GM23338 (cell line): ENCODE data around the gene FRA10AC1.

Source experiments
- CREB1 ChIP-seq: fragments of 250-450 bp; sonication (Bioruptor Pico); IDR thresholded peaks from 2 replicates; pipeline ENCODE4 v1.5.0; 2020; ENCODE audit warnings: low read depth, mild to moderate bottlenecking, moderate library complexity
- EZH2 ChIP-seq: fragments of 200-600 bp; sonication (generic); IDR thresholded peaks from one replicate; pipeline ENCODE4 v1.8.0; 2017; ENCODE audit warnings: antibody characterized with exemption, mild to moderate bottlenecking, low read depth; ENCODE audit not compliant: unreplicated experiment
- EZH2phosphoT487 ChIP-seq: fragments of 200-600 bp; sonication (generic); IDR thresholded peaks from one replicate; pipeline ENCODE4 v1.8.1; 2018; ENCODE audit warnings: antibody characterized with exemption; ENCODE audit not compliant: unreplicated experiment
- JUNB ChIP-seq: IDR thresholded peaks from one replicate; pipeline ENCODE4 v1.6.1; 2016; ENCODE audit warnings: antibody characterized with exemption; ENCODE audit not compliant: unreplicated experiment
- ZNF114 ChIP-seq: fragments of 250-450 bp; sonication (Bioruptor Pico); IDR thresholded peaks from 2 replicates; pipeline ENCODE4 v1.5.0; 2020; ENCODE audit warnings: mild to moderate bottlenecking, moderate library complexity
- ZNF331 ChIP-seq: fragments of 250-450 bp; sonication (Bioruptor Pico); IDR thresholded peaks from 2 replicates; pipeline ENCODE4 v1.5.0; 2020; ENCODE audit warnings: low read depth, mild to moderate bottlenecking, moderate library complexity
- TF ChIP-seq, protein P1 (sequence below), 2 experiments: fragments of 200-600 bp in 1 of 2; sonication (generic) in 1 of 2; conservative IDR thresholded peaks; 2 replicates each; pipeline versions ENCODE4 v1.5.1 to v1.6.1; 2016 to 2017; ENCODE audit warnings: antibody characterized with exemption in 2 of 2, low read depth in 2 of 2, mild to moderate bottlenecking in 2 of 2, moderate library complexity in 1 of 2
- TF ChIP-seq, protein P2 (sequence below): IDR thresholded peaks from one replicate; pipeline ENCODE4 v1.6.1; 2018; ENCODE audit warnings: antibody characterized with exemption; ENCODE audit not compliant: unreplicated experiment

DNA sequence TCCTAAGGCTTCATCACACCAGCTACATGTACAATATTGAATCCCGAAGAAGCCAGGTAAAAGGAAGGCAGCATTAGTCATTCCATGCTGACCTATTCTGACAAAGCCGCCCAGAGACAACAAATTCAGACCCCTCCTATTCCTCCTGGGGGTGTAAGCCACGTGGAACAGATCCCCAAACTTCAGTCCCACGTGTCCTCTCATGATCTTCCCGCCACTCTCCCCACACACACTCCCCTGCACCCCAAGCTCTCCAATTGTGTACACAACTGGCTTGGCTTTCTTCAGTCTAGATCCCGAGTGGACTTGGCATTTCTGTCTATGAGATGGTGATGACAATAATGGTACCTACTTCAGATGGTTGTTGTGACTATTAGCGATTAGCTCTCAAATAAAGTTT, 81.5 kb downstream of the FRA10AC1 start:
- TF ChIP-seq, protein P1, sequence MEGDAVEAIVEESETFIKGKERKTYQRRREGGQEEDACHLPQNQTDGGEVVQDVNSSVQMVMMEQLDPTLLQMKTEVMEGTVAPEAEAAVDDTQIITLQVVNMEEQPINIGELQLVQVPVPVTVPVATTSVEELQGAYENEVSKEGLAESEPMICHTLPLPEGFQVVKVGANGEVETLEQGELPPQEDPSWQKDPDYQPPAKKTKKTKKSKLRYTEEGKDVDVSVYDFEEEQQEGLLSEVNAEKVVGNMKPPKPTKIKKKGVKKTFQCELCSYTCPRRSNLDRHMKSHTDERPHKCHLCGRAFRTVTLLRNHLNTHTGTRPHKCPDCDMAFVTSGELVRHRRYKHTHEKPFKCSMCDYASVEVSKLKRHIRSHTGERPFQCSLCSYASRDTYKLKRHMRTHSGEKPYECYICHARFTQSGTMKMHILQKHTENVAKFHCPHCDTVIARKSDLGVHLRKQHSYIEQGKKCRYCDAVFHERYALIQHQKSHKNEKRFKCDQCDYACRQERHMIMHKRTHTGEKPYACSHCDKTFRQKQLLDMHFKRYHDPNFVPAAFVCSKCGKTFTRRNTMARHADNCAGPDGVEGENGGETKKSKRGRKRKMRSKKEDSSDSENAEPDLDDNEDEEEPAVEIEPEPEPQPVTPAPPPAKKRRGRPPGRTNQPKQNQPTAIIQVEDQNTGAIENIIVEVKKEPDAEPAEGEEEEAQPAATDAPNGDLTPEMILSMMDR (conservative IDR thresholded peaks at IDR 0.05; ENCODE audit: low read depth in 2 of 2): no peak
- TF ChIP-seq EZH2 (no peak), EZH2phosphoT487 (no peak), JUNB (no peak), ZNF114 (no peak), CREB1 (CRISPR knock-in tag) (no peak), ZNF331 (CRISPR knock-in tag) (no peak)
- TF ChIP-seq, protein P2, sequence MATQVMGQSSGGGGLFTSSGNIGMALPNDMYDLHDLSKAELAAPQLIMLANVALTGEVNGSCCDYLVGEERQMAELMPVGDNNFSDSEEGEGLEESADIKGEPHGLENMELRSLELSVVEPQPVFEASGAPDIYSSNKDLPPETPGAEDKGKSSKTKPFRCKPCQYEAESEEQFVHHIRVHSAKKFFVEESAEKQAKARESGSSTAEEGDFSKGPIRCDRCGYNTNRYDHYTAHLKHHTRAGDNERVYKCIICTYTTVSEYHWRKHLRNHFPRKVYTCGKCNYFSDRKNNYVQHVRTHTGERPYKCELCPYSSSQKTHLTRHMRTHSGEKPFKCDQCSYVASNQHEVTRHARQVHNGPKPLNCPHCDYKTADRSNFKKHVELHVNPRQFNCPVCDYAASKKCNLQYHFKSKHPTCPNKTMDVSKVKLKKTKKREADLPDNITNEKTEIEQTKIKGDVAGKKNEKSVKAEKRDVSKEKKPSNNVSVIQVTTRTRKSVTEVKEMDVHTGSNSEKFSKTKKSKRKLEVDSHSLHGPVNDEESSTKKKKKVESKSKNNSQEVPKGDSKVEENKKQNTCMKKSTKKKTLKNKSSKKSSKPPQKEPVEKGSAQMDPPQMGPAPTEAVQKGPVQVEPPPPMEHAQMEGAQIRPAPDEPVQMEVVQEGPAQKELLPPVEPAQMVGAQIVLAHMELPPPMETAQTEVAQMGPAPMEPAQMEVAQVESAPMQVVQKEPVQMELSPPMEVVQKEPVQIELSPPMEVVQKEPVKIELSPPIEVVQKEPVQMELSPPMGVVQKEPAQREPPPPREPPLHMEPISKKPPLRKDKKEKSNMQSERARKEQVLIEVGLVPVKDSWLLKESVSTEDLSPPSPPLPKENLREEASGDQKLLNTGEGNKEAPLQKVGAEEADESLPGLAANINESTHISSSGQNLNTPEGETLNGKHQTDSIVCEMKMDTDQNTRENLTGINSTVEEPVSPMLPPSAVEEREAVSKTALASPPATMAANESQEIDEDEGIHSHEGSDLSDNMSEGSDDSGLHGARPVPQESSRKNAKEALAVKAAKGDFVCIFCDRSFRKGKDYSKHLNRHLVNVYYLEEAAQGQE: no peak
